Measurements from ENCODE around the gene FAM83G.

GRCh38 chr17:18962494-18962815 is 42.1 kb downstream of the FAM83G start:
- TF ChIP-seq POLR2A (IDR thresholded peaks at IDR 0.05): no peak
- TF ChIP-seq CTCF (IDR thresholded peaks at IDR 0.05): no peak
